ENCODE data around the gene S100A6. TPM values are rescaled to one million over a fixed set of nuclear protein-coding genes. Genes with fewer than 3 reads are reported as not detected.

S100A6 gene
- total RNA-seq, 1 experiment from 2014 or later: 1,633 TPM

DNA sequence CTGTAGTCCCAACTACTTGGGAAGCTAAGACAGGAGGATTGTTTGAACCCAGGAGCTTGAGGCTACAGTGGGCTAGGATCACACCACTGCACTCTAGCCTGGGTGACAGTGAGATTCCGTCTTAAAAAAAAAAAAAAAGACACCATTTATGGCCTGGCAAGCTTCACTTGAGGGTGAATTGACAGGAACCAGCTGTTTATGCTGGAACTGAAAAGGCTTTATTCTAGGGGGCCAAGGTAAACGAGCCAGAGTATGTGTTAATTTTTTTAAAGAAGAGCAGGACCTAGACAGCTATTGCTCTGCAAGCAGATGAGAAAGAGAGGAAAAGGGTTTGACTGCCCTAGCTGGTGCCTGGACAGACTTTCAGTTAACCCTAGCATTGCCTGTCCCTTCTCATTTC, 37.0 kb downstream of the S100A6 start:
- ChIA-PET RAD21 (ENCODE audit: low non-redundant PET in 1 of 2, low total read pairs in 2 of 2, uncharacterized antibody in 2 of 2, unreplicated experiment in 2 of 2) (no interaction called here), POLR2A (no interaction called here), CTCF (interaction anchor here (6.1 kb wide), 1 partner anchor 146 kb away, joined by 133 read pairs; no protein-coding TSS in a partner anchor)
- H3K36me3 ChIP-seq (ENCODE audit: control insufficient read depth in 1 of 2, insufficient read depth in 2 of 2, low read length in 2 of 2): no peaks in the 10 kb centered on the region
- no TSS peak for BruUV-seq (replicated peaks)
- no peak overlapping the region for H3K9ac ChIP-seq (ENCODE audit: low read length)
- peaks cover 0 to 3% of the 10 kb centered on the region in 2 experiments; a peak in 1 of 4 replicates for H3K4me1 ChIP-seq (ENCODE audit: control insufficient read depth in 1 of 2, insufficient read depth in 2 of 2, low read length in 2 of 2)
- H3K9me3 ChIP-seq (ENCODE audit: control insufficient read depth in 1 of 2, insufficient read depth in 1 of 2, low read depth in 1 of 2, low read length in 2 of 2): no peaks in the 10 kb centered on the region
- H4K20me1 ChIP-seq (ENCODE audit: insufficient read depth): no peaks in the 10 kb centered on the region
- intact Hi-C loops (cut with micrococcal nuclease): loop anchor here (5.0 kb wide), 1 partner anchor 96 kb away; no protein-coding TSS in a partner anchor
- H3K27me3 ChIP-seq (ENCODE audit: insufficient read depth, low read length): 0 out of 2 replicates have a peak, but pooled peaks cover 3% of the 10 kb centered on the region
- no peak for DNase-seq (ENCODE audit: low read depth, low spot score)
- H3K4me3 ChIP-seq (replicated peaks in 1 of 2; ENCODE audit: low read depth in 1 of 2, low read length in 2 of 2): no peak overlapping the region
- ATAC-seq: no peak
- TF ChIP-seq, protein P1, sequence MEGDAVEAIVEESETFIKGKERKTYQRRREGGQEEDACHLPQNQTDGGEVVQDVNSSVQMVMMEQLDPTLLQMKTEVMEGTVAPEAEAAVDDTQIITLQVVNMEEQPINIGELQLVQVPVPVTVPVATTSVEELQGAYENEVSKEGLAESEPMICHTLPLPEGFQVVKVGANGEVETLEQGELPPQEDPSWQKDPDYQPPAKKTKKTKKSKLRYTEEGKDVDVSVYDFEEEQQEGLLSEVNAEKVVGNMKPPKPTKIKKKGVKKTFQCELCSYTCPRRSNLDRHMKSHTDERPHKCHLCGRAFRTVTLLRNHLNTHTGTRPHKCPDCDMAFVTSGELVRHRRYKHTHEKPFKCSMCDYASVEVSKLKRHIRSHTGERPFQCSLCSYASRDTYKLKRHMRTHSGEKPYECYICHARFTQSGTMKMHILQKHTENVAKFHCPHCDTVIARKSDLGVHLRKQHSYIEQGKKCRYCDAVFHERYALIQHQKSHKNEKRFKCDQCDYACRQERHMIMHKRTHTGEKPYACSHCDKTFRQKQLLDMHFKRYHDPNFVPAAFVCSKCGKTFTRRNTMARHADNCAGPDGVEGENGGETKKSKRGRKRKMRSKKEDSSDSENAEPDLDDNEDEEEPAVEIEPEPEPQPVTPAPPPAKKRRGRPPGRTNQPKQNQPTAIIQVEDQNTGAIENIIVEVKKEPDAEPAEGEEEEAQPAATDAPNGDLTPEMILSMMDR (IDR thresholded peaks at IDR 0.05 in 2 of 3, conservative IDR thresholded peaks at IDR 0.05 in 1 of 3; ENCODE audit: borderline replicate concordance in 1 of 3, insufficient read depth in 1 of 3, low read depth in 2 of 3, low read length in 2 of 3): no peak
- no peak for TF ChIP-seq SRF (IDR thresholded peaks at IDR 0.05; ENCODE audit: low read depth)
- no peak for TF ChIP-seq TCF7L2 (IDR thresholded peaks at IDR 0.05; ENCODE audit: borderline replicate concordance, extremely low read depth, insufficient read depth, insufficient read length)
- no peak for TF ChIP-seq EGR1 (IDR thresholded peaks at IDR 0.05; ENCODE audit: low read depth)
- no peak for TF ChIP-seq EZH2phosphoT487 (IDR thresholded peaks at IDR 0.05; ENCODE audit: borderline replicate concordance)
- TF ChIP-seq RAD21 (IDR thresholded peaks at IDR 0.05; ENCODE audit: low read depth): no peak
- TF ChIP-seq YY1 (IDR thresholded peaks at IDR 0.05; ENCODE audit: extremely low read depth, insufficient replicate concordance, low read depth, low read length): no peak
- TF ChIP-seq EZH2 (IDR thresholded peaks at IDR 0.05): no peak
- no peak for TF ChIP-seq POLR2AphosphoS5 (IDR thresholded peaks at IDR 0.05; ENCODE audit: low read depth, low read length)
- no peak for TF ChIP-seq SIN3A (IDR thresholded peaks at IDR 0.05; ENCODE audit: low read depth)
- no peak for TF ChIP-seq ZNF274 (IDR thresholded peaks at IDR 0.05; ENCODE audit: low read depth, low read length)
- TF ChIP-seq JUND (IDR thresholded peaks at IDR 0.05): no peak
- no peak for TF ChIP-seq POLR2A (IDR thresholded peaks at IDR 0.05; ENCODE audit: borderline replicate concordance, extremely low read depth, insufficient read depth, insufficient read length)
- no peak overlapping the region for H3K27ac ChIP-seq (ENCODE audit: low read depth, low read length)
- no peaks in the 10 kb centered on the region for H3K79me2 ChIP-seq (ENCODE audit: insufficient read depth, low read length)
- H2AFZ ChIP-seq (ENCODE audit: low read depth, low read length, poor library complexity, severe bottlenecking): no peak overlapping the region
- H3K9me2 ChIP-seq (ENCODE audit: insufficient read depth): no peaks in the 10 kb centered on the region
- no peak overlapping the region for H3K4me2 ChIP-seq (ENCODE audit: low read length)

All from HCT116 (cell line).